K562 (cell line): ENCODE data around the gene FKBP2. TPM values are rescaled to one million over a fixed set of nuclear protein-coding genes. Genes with fewer than 3 reads are reported as not detected.

ENCODE experiments used
- ATAC-seq: fragments of 200-7000 bp; cut with Tn5 transposase; 3 replicates; pipeline ENCODE4 v1.9.1; 2020; ENCODE audit warnings: moderate library complexity
- BruUV-seq: library from RNA; stranded (reverse); fragments of 400-500 nt; replicated peaks from 2 replicates; lab custom pipeline; 2021; lab: Mats Ljungman, UMichigan
- CTCF ChIA-PET: fragments of 300-600 bp; formaldehyde crosslinking; extraction: SDS; loops from one replicate; lab custom pipeline; 2021; ENCODE audit warnings: low intra/inter-chr PET ratio; lab: Yijun Ruan, JAX
- POLR2A ChIA-PET: fragments of 300-600, 350-650 bp; sonication (Branson Sonifier 250); formaldehyde crosslinking; extraction: SDS; loops from one replicate; lab custom pipeline; 2021; ENCODE audit warnings: antibody characterized with exemption, inconsistent platforms; lab: Yijun Ruan, JAX
- DNase-seq, 4 experiments: peaks; one replicate each; pipeline versions ENCODE4 v3.0.0 to v3.0.0-alpha.2; 2011 to 2018; ENCODE audit warnings: low spot score in 3 of 4, mixed read lengths in 3 of 4; ENCODE audit errors: extremely low read depth in 1 of 4
- FAIRE-seq: peaks from 2 replicates; lab custom pipeline; 2011; peaks lifted over from hg19 to GRCh38; lab: Jason Lieb, UNC
- H2AFZ ChIP-seq: 2 replicates; pipeline ENCODE4 v1.6.0; 2011; ENCODE audit warnings: low read depth, low read length, control low read depth, inconsistent platforms
- H3K27ac ChIP-seq: fragments of 200-600 bp; 3 replicates; pipeline ENCODE4 v1.8.0; 2011; ENCODE audit warnings: low read depth, mild to moderate bottlenecking, control low read depth, inconsistent platforms, low read length, moderate library complexity, mixed read lengths; ENCODE audit errors: extremely low read depth
- H3K27me3 ChIP-seq, 2 experiments: fragments of 300-600 bp in 1 of 2; 2 replicates in 1 of 2; 3 replicates in 1 of 2; pipeline versions ENCODE4 v1.6.0 to v1.8.0; 2011; ENCODE audit warnings: inconsistent platforms in 2 of 2, low read length in 2 of 2, mild to moderate bottlenecking in 1 of 2, mixed read lengths in 1 of 2, moderate library complexity in 1 of 2; ENCODE audit not compliant: control insufficient read depth in 2 of 2, insufficient read depth in 2 of 2
- H3K36me3 ChIP-seq: fragments of 300-600 bp; 3 replicates; pipeline ENCODE4 v1.8.0; 2011; ENCODE audit warnings: mild to moderate bottlenecking, low read length, inconsistent platforms; ENCODE audit not compliant: control insufficient read depth, insufficient read depth
- H3K4me1 ChIP-seq, 2 experiments: fragments of 200-600 bp in 1 of 2; replicated peaks in 1 of 2; 2 replicates in 1 of 2; 3 replicates in 1 of 2; pipeline versions ENCODE4 v1.5.1 to v1.8.0; 2011; ENCODE audit warnings: inconsistent platforms in 2 of 2, low read length in 2 of 2, mild to moderate bottlenecking in 1 of 2, mixed read lengths in 1 of 2, moderate library complexity in 1 of 2; ENCODE audit not compliant: control insufficient read depth in 2 of 2, insufficient read depth in 2 of 2
- H3K4me2 ChIP-seq: 2 replicates; pipeline ENCODE4 v1.6.1; 2011; ENCODE audit warnings: low read length, control low read depth, inconsistent platforms, mixed read lengths; ENCODE audit not compliant: insufficient read depth
- H3K4me3 ChIP-seq: fragments of 200-600 bp; sonication (generic), shearing (Covaris generic); 2 replicates; pipeline ENCODE4 v1.5.1; 2016; ENCODE audit warnings: control low read depth, inconsistent platforms
- H3K79me2 ChIP-seq: fragments of 200-600 bp; 3 replicates; pipeline ENCODE4 v1.8.0; 2011; ENCODE audit warnings: low read length, inconsistent platforms; ENCODE audit not compliant: control insufficient read depth, insufficient read depth
- H3K9ac ChIP-seq, 2 experiments: 2 replicates each; pipeline versions ENCODE4 v1.6.0 to v1.6.1; 2011; ENCODE audit warnings: low read depth in 2 of 2, low read length in 2 of 2, control low read depth in 1 of 2, inconsistent platforms in 1 of 2, mild to moderate bottlenecking in 1 of 2, mixed read lengths in 1 of 2; ENCODE audit not compliant: insufficient read depth in 1 of 2
- H3K9me1 ChIP-seq: one replicate; pipeline ENCODE4 v1.6.0; 2011; ENCODE audit warnings: inconsistent platforms, mild to moderate bottlenecking, low read length, moderate library complexity; ENCODE audit not compliant: control insufficient read depth, insufficient read depth
- H3K9me3 ChIP-seq: replicated peaks from 2 replicates; pipeline ENCODE4 v1.5.1; 2011; ENCODE audit warnings: low read depth, low read length, inconsistent platforms; ENCODE audit not compliant: control insufficient read depth, insufficient read depth
- H4K20me1 ChIP-seq: replicated peaks from 2 replicates; pipeline ENCODE4 v1.6.1; 2011; ENCODE audit warnings: low read length, inconsistent platforms, mixed read lengths; ENCODE audit not compliant: control insufficient read depth, insufficient read depth
- KLF6 ChIP-seq: fragments of 250-450 bp; sonication (Bioruptor Pico); IDR thresholded peaks from 2 replicates; pipeline ENCODE4 v1.4.0; 2020; ENCODE audit warnings: mild to moderate bottlenecking, moderate library complexity, borderline replicate concordance
- MAFG ChIP-seq: fragments of 450-650 bp; conservative IDR thresholded peaks from 2 replicates; pipeline ENCODE4 v1.6.1; 2016; ENCODE audit warnings: missing genetic modification characterization, missing compliant biosample characterization
- POLR2G ChIP-seq: fragments of 200-400 bp; formaldehyde crosslinking; IDR thresholded peaks from 2 replicates; pipeline ENCODE4 v1.6.1; 2017; ENCODE audit warnings: low read depth, mild to moderate bottlenecking, antibody characterized with exemption, low read length, moderate library complexity
- PTTG1 ChIP-seq: fragments of 450-650 bp; IDR thresholded peaks from 2 replicates; pipeline ENCODE4 v1.6.1; 2016; ENCODE audit warnings: low read depth, mild to moderate bottlenecking, missing genetic modification characterization, missing compliant biosample characterization
- RBFOX2 ChIP-seq: fragments of 200-400 bp; formaldehyde crosslinking; IDR thresholded peaks from 2 replicates; pipeline ENCODE4 v1.6.1; 2017; ENCODE audit warnings: low read depth, mild to moderate bottlenecking, low read length, moderate library complexity
- SPI1 ChIP-seq: IDR thresholded peaks from 2 replicates; pipeline ENCODE4 v1.6.1; 2011; ENCODE audit warnings: low read depth, low read length, control low read depth, borderline replicate concordance
- TGIF2 ChIP-seq: sonication (generic); formaldehyde crosslinking; IDR thresholded peaks from 2 replicates; pipeline ENCODE4 v1.8.1; 2022; ENCODE audit warnings: mild to moderate bottlenecking, missing genetic modification reagents, moderate library complexity
- ZNF232 ChIP-seq: sonication (generic); formaldehyde crosslinking; IDR thresholded peaks from 2 replicates; pipeline ENCODE4 v1.8.0; 2022; ENCODE audit warnings: mild to moderate bottlenecking, missing genetic modification reagents
- ZNF589 ChIP-seq: fragments of 200-800 bp; sonication (Bioruptor generic); IDR thresholded peaks from 2 replicates; pipeline ENCODE4 v1.6.1; 2016; ENCODE audit warnings: low read depth, missing genetic modification characterization, missing compliant biosample characterization
- WGBS: fragments of 100-300 bp; shearing (Covaris generic); methylation state at CpG from one replicate; pipeline ENCODE4 v1.1.6; 2016; ENCODE audit warnings: low coverage, mixed read lengths; ENCODE audit not compliant: insufficient coverage; ENCODE audit errors: missing lambda C conversion rate; 5-methylcytosine and 5-hydroxymethylcytosine counted together
- in situ Hi-C: fragments of 300-500 bp; cut with MboI; formaldehyde crosslinking; loops from 4 replicates; pipeline ENCODE4 v1.15.0; 2018; ENCODE audit warnings: inconsistent platforms, mixed read lengths
- intact Hi-C: fragments of 100-400 bp; cut with micrococcal nuclease; formaldehyde crosslinking; loops from 2 replicates; pipeline ENCODE4 v1.14.2; 2022
- polyA plus RNA-seq, 8 experiments: library from polyadenylated mRNA; depleted of rRNA in 4 of 8; stranded (reverse) in 5 of 8; unstranded in 3 of 8; fragments of >200 nt; fragmentation: Nextera tagmentation in 2 of 8; fragmentation: Illumina TruSeq in 1 of 8; extraction: Ambion mirVana in 2 of 8; extraction: Trizol in 1 of 8; gene quantifications; 2 replicates each; pipeline versions ENCODE4 v1.2.1 to v1.2.3, GENCODE V29; 2011 to 2014; ENCODE audit warnings: inconsistent platforms in 1 of 8, missing spikeins in 1 of 8
- total RNA-seq, 7 experiments: library from RNA; depleted of rRNA in 6 of 7; stranded (reverse); fragments of >200 nt in 6 of 7; fragmentation: Illumina TruSeq in 2 of 7; extraction: Trizol in 2 of 7; gene quantifications; 2 replicates each; pipeline versions ENCODE4 v1.2.1 to v1.2.3, GENCODE V29; 2011 to 2021; ENCODE audit warnings: low replicate concordance in 1 of 7
- TF ChIP-seq, protein P1 (sequence below): sonication (generic); formaldehyde crosslinking; IDR thresholded peaks from 2 replicates; pipeline ENCODE4 v1.8.0; 2022; ENCODE audit warnings: mild to moderate bottlenecking, low read depth, missing genetic modification reagents
- TF ChIP-seq, protein P2 (sequence below): fragments of 250-450 bp; sonication (Bioruptor Pico); IDR thresholded peaks from 2 replicates; pipeline ENCODE4 v1.5.0; 2020; ENCODE audit warnings: mild to moderate bottlenecking

Gene FKBP2
- total and polyA plus RNA-seq, 9 of the 15 experiments (the other 6 are each of a cell fraction or from before 2014, with no cell fraction given): 3.5 to 151 (median 58.1) TPM

GRCh38 chr11:64263021-64263946, 22.4 kb downstream of the FKBP2 start:
- WGBS: 86% methylated on average over 27 of the region's 29 CpGs
- no peak overlapping the region for H3K27ac ChIP-seq
- 0 out of 2 replicates have a peak, but pooled peaks cover 4% of the 10 kb centered on the region for H4K20me1 ChIP-seq
- in situ Hi-C loops: no loop called here
- H3K4me3 ChIP-seq: no peak overlapping the region
- H2AFZ ChIP-seq: no peak overlapping the region
- peaks cover 8 to 51% of the 10 kb centered on the region in 2 experiments for H3K4me1 ChIP-seq
- ChIA-PET POLR2A (interaction anchor here (0.6 to 2.4 kb wide), 6 partner anchors 7 to 66 kb away, joined by 3 to 7 read pairs (median 4); partner anchors contain the start of genes PLCB3 and PPP1R14B), CTCF (no interaction called here)
- ATAC-seq (no peak), FAIRE-seq (no peak), DNase-seq (no peak)
- intact Hi-C loops: no loop called here
- no peaks in the 10 kb centered on the region for H3K9me3 ChIP-seq
- BruUV-seq: no TSS peak
- peaks cover 89% of the 10 kb centered on the region for H3K36me3 ChIP-seq
- H3K4me2 ChIP-seq: no peak overlapping the region
- H3K27me3 ChIP-seq: no peaks in the 10 kb centered on the region
- peaks cover 4% of the 10 kb centered on the region; the same call in 1 of the 3 replicates for H3K79me2 ChIP-seq
- H3K9ac ChIP-seq: peak overlapping the region in 1 of 2 experiments; percentile 67; a peak in 2 of 4 replicates
- TF ChIP-seq TGIF2: no peak
- TF ChIP-seq RBFOX2: peak; percentile 53
- TF ChIP-seq POLR2G: peak; percentile 52; the same call in 1 of the 2 replicates
- peaks cover 1% of the 10 kb centered on the region for H3K9me1 ChIP-seq

- Histone ChIP-seq H3K79me2 (peaks cover 10% of the 10 kb centered on the region; the same call in 2 of the 3 replicates), H3K27ac (no peak overlapping the region), H3K9ac (peak overlapping the region in 1 of 2 experiments; percentile 18; a peak in 1 of 4 replicates), H2AFZ (no peak overlapping the region), H3K9me3 (no peaks in the 10 kb centered on the region), H3K4me2 (no peak overlapping the region), H4K20me1 (0 out of 2 replicates have a peak, but pooled peaks cover 4% of the 10 kb centered on the region), H3K27me3 (no peaks in the 10 kb centered on the region), H3K36me3 (peaks cover 86% of the 10 kb centered on the region), H3K9me1 (peaks cover 3% of the 10 kb centered on the region), H3K4me1 (peaks cover 14 to 51% of the 10 kb centered on the region in 2 experiments), H3K4me3 (no peak overlapping the region)
- ATAC-seq (no peak), DNase-seq (no peak), FAIRE-seq (no peak)
- ChIA-PET POLR2A (interaction anchor here (0.6 to 2.4 kb wide), 6 partner anchors 8 to 59 kb away, joined by 3 to 7 read pairs (median 4); partner anchors contain the start of genes PLCB3 and PPP1R14B), CTCF (no interaction called here)
- BruUV-seq: no TSS peak
- WGBS: 94% methylated on average over 7 of the region's 8 CpGs
- intact Hi-C loops: no loop called here
- in situ Hi-C loops: no loop called here
- no peak for TF ChIP-seq PTTG1 (tag)
- TF ChIP-seq, protein P1, sequence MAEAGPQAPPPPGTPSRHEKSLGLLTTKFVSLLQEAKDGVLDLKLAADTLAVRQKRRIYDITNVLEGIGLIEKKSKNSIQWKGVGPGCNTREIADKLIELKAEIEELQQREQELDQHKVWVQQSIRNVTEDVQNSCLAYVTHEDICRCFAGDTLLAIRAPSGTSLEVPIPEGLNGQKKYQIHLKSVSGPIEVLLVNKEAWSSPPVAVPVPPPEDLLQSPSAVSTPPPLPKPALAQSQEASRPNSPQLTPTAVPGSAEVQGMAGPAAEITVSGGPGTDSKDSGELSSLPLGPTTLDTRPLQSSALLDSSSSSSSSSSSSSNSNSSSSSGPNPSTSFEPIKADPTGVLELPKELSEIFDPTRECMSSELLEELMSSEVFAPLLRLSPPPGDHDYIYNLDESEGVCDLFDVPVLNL (CRISPR knock-in tag): no peak
- no peak for TF ChIP-seq MAFG (tag)
- TF ChIP-seq ZNF232: no peak
- no peak for TF ChIP-seq KLF6
- TF ChIP-seq, protein P2, sequence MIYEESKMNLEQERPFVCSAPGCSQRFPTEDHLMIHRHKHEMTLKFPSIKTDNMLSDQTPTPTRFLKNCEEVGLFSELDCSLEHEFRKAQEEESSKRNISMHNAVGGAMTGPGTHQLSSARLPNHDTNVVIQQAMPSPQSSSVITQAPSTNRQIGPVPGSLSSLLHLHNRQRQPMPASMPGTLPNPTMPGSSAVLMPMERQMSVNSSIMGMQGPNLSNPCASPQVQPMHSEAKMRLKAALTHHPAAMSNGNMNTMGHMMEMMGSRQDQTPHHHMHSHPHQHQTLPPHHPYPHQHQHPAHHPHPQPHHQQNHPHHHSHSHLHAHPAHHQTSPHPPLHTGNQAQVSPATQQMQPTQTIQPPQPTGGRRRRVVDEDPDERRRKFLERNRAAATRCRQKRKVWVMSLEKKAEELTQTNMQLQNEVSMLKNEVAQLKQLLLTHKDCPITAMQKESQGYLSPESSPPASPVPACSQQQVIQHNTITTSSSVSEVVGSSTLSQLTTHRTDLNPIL (CRISPR knock-in tag): no peak
- no peak for TF ChIP-seq ZNF589
- TF ChIP-seq SPI1: no peak
Observed at GRCh38 chr11:64263947-64264317, 23.0 kb downstream of the FKBP2 start.
